ENCODE measurements around the gene SPATA6.
"Not testable (repeated sequence)": the region's sequence is repeated elsewhere in the genome, so short reads cannot be mapped to it uniquely, and the experiment has no call there.

The SPATA6 gene

GRCh38 chr1:48341221-48341620 lies 130.8 kb downstream of the SPATA6 start:
- no peak for DNase-seq

- DNase-seq: no peak
Measured at GRCh38 chr1:48338257-48338656, 133.7 kb downstream of the SPATA6 start.

- DNase-seq: no peak
Measured at GRCh38 chr1:48333316-48333715, 138.7 kb downstream of the SPATA6 start.

GRCh38 chr1:48332115-48332514 lies 139.9 kb downstream of the SPATA6 start:
- DNase-seq: no peak

GRCh38 chr1:48329905-48330304 lies 142.1 kb downstream of the SPATA6 start:
- no peak for DNase-seq

- DNase-seq: no peak
Measured at GRCh38 chr1:48329486-48329885, 142.5 kb downstream of the SPATA6 start.

GRCh38 chr1:48311829-48312228 lies 160.2 kb downstream of the SPATA6 start:
- DNase-seq: not testable (repeated sequence)

GRCh38 chr1:48309564-48310082 lies 162.4 kb downstream of the SPATA6 start:
- no peak for DNase-seq

- no peak for DNase-seq
Measured at GRCh38 chr1:48302652-48303051, 169.4 kb downstream of the SPATA6 start.

- no peak for DNase-seq
Measured at GRCh38 chr1:48294656-48295055, 177.3 kb downstream of the SPATA6 start.

GRCh38 chr1:48294094-48294493 lies 177.9 kb downstream of the SPATA6 start:
- DNase-seq: not testable (repeated sequence)

GRCh38 chr1:48292706-48293105 lies 179.3 kb downstream of the SPATA6 start:
- no peak for DNase-seq

GRCh38 chr1:48291421-48291820 lies 180.6 kb downstream of the SPATA6 start:
- DNase-seq: no peak

- no peak for DNase-seq
Measured at GRCh38 chr1:48285525-48285924, 186.5 kb downstream of the SPATA6 start.

GRCh38 chr1:48284696-48285420 lies 187.1 kb downstream of the SPATA6 start:
- not testable (repeated sequence) for DNase-seq

- not testable (repeated sequence) for DNase-seq
Measured at GRCh38 chr1:48282329-48282728, 189.7 kb downstream of the SPATA6 start.

GRCh38 chr1:48277437-48277836 lies 194.6 kb downstream of the SPATA6 start:
- not testable (repeated sequence) for DNase-seq

- no peak for DNase-seq
Measured at GRCh38 chr1:48266576-48266975, 205.4 kb downstream of the SPATA6 start.

GRCh38 chr1:48263041-48263440 lies 209.0 kb downstream of the SPATA6 start:
- DNase-seq: no peak

- DNase-seq: no peak
Measured at GRCh38 chr1:48261881-48262400, 210.1 kb downstream of the SPATA6 start.

GRCh38 chr1:48258106-48258505 lies 213.9 kb downstream of the SPATA6 start:
- DNase-seq: no peak

GRCh38 chr1:48254254-48254653 lies 217.8 kb downstream of the SPATA6 start:
- DNase-seq: no peak

GRCh38 chr1:48251821-48252220 lies 220.2 kb downstream of the SPATA6 start:
- DNase-seq: no peak

GRCh38 chr1:48251323-48251722 lies 220.7 kb downstream of the SPATA6 start:
- DNase-seq: no peak

- no peak for DNase-seq
Measured at GRCh38 chr1:48250572-48250971, 221.4 kb downstream of the SPATA6 start.

Data from right forelimb (tissue), 1 donor.